ENCODE results near the gene GCHFR. TPM values are rescaled to one million over a fixed set of nuclear protein-coding genes. Genes with fewer than 3 reads are reported as not detected.

GCHFR gene
- 10 to 100 TPM in 1 of 8 experiments, 1 to 10 TPM in 7; 1.5 to 26.2 (median 6.2) TPM for total RNA-seq

GRCh38 chr15:40763801-40764628, at the start of gene GCHFR:
Gene GCHFR (plus strand): TSS chr15:40764068. CDS start chr15:40764181, 113 bp downstream.
- ATAC-seq (replicated peaks in 6 of 8), result peak; percentile 66 to 86 (median 82)
- 0 to 10% (median 8%) methylated on average over 3 to 18 of the region's 75 CpGs; no CpG with 5 or more reads in 5 of the 10 experiments for WGBS, 10 experiments
- in situ Hi-C loops (cut with MboI; ENCODE audit: low pct_unique_long_range_greater_than_20kb in 2 of 9, low sequenced_read_pairs in 9 of 9, unreplicated experiment in 9 of 9), result no loop called here
- Histone ChIP-seq H3K27ac (peak within 1 kb of the TSS in 1 of 2 donors; percentile 2), H3K4me3 (peak within 1 kb of the TSS; percentile 32 to 46 (median 41)), H3K4me1 (replicated peaks in 1 of 2) (peaks cover 5 to 23% of the 10 kb centered on the region in 2 donors)

DNA sequence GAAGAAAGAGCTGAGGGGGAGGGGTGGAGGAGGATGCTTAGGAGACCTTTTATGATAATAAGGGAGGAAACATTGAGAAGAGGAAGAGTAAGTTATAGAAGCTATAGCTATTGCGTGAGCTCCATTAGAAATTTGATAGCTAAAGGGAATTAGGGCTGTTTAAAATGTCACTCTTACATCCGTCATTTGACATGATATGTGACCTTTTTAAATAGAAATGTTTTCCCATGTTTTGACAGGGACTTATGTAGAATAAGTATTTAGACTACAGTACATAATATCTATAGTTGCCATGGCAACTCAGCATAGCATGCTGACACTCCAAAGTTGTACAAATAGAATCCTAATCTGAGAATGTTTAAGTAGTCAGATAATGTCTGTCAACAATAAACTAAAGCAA, 49.7 kb upstream of the GCHFR start:
- Histone ChIP-seq H3K4me1 (replicated peaks in 1 of 2) (no peaks in the 10 kb centered on the region), H3K4me3 (no peak overlapping the region), H3K27ac (no peak overlapping the region)
- no peak for ATAC-seq (replicated peaks in 6 of 8)
- 0 to 100% (median 71%) methylated on average over 1 to 2 of the region's 2 CpGs; no CpG with 5 or more reads in 3 of the 10 experiments for WGBS, 10 experiments
- in situ Hi-C loops (cut with MboI; ENCODE audit: low pct_unique_long_range_greater_than_20kb in 2 of 9, low sequenced_read_pairs in 9 of 9, unreplicated experiment in 9 of 9), result no loop called here

- in situ Hi-C loops (cut with MboI; ENCODE audit: low pct_unique_long_range_greater_than_20kb in 2 of 9, low sequenced_read_pairs in 9 of 9, unreplicated experiment in 9 of 9), result no loop called here
- 88 to 100% (median 96%) methylated on average over 2 to 6 of the region's 6 CpGs; no CpG with 5 or more reads in 1 of the 10 experiments for WGBS, 10 experiments
- Histone ChIP-seq H3K27ac (no peak overlapping the region), H3K4me1 (replicated peaks in 1 of 2) (no peaks in the 10 kb centered on the region), H3K4me3 (no peak overlapping the region)
- no peak for ATAC-seq (replicated peaks in 6 of 8)
Measured at GRCh38 chr15:40716165-40716564, 47.7 kb upstream of the GCHFR start.

DNA sequence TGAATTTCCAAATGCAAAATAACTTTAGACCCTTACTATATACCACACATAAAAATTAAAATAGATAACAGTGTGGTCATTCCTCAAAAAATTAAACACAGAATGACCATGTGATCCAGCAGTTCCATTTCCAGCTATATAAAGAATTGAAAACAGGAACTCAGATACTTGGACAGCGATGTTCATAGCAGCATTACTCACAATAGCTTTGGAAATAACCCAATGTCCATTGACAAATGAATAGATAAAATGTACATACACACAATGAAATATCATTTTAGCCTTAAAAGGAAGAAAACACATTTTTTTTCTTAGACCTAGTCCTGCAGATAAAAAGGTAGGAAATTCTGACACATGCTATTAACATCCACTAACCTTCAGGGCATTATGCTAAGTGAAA, 42.2 kb upstream of the GCHFR start:
- no peak overlapping the region for H3K27ac ChIP-seq
- in situ Hi-C loops (cut with MboI; ENCODE audit: low pct_unique_long_range_greater_than_20kb in 2 of 9, low sequenced_read_pairs in 9 of 9, unreplicated experiment in 9 of 9), result no loop called here
- 83 to 100% (median 100%) methylated on average over 1 of the region's 1 CpG; no CpG with 5 or more reads in 1 of the 10 experiments for WGBS, 10 experiments
- H3K4me1 ChIP-seq (replicated peaks in 1 of 2), result no peaks in the 10 kb centered on the region
- no peak for ATAC-seq (replicated peaks in 6 of 8)
- H3K4me3 ChIP-seq, result no peak overlapping the region

DNA sequence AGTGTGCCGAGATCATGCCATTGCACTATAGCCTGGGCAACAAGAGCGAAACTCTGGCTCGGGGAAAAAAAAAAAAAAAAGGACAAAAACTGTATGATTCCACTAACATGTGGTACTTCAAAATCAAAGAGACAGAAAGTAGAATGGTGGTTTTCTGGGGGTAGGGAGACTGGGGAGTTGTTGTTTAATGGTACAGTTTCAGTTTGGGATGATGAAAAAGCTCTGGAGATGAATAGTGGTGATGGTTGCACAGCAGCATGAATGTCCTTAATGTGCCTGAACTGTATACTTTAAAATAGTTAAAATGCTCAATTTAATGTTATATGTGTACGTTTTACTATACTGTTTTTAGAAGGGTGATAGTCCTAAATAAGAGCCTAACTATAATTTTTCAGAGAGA, 41.5 kb upstream of the GCHFR start:
- no peaks in the 10 kb centered on the region for H3K4me1 ChIP-seq (replicated peaks in 1 of 2)
- no peak for ATAC-seq (replicated peaks in 6 of 8)
- in situ Hi-C loops (cut with MboI; ENCODE audit: low pct_unique_long_range_greater_than_20kb in 2 of 9, low sequenced_read_pairs in 9 of 9, unreplicated experiment in 9 of 9), result no loop called here
- 60 to 100% (median 92%) methylated on average over 1 to 4 of the region's 4 CpGs; no CpG with 5 or more reads in 1 of the 10 experiments for WGBS, 10 experiments
- no peak overlapping the region for H3K4me3 ChIP-seq
- no peak overlapping the region for H3K27ac ChIP-seq

DNA sequence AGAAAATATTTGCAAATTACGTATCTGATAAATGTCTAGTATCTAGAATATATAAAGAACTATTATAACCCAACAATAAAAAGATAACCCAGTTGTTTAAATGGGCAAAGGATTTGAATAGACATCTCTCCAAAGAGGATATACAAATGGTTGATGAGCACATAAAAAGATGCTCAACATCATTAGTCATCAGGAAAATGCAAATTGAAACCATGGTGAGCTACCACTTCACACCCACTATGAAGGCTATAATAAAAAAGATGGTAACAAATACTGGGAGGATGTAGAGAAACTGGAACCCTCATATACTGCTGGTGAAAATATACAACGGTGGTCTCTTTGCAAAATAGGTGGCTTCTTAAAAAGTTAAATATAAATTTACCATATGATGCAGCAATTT, 40.9 kb upstream of the GCHFR start:
- ATAC-seq (replicated peaks in 6 of 8), result peak in 2 of 8 experiments; percentile 93 to 94
- in situ Hi-C loops (cut with MboI; ENCODE audit: low pct_unique_long_range_greater_than_20kb in 2 of 9, low sequenced_read_pairs in 9 of 9, unreplicated experiment in 9 of 9), result no loop called here
- H3K4me1 ChIP-seq (replicated peaks in 1 of 2), result no peaks in the 10 kb centered on the region
- H3K27ac ChIP-seq, result no peak overlapping the region
- no peak overlapping the region for H3K4me3 ChIP-seq
- WGBS, 10 experiments, result 40 to 100% (median 89%) methylated on average over 1 to 2 of the region's 2 CpGs; no CpG with 5 or more reads in 1 of the 10 experiments

DNA sequence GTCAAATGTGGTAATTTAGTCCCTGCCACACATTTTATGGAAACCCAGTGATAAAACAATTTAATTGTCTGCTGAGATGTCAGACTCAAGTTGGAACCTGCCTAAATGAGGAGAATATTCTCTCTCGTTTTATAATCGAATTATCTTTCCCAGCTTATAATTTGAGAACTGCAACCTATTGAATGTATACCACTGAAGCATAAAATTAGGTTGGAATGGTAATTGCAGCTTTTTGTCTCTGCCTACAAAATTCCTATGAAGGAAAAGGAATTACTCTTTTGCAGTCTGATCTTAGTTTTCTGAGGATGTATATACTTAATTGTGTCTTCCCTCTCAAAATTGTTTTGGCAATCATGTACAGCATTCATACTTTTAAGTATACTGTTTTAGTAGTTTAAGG, 39.9 kb upstream of the GCHFR start:
- H3K4me3 ChIP-seq, result no peak overlapping the region
- in situ Hi-C loops (cut with MboI; ENCODE audit: low pct_unique_long_range_greater_than_20kb in 2 of 9, low sequenced_read_pairs in 9 of 9, unreplicated experiment in 9 of 9), result no loop called here
- H3K27ac ChIP-seq, result no peak overlapping the region
- WGBS, 10 experiments, result 53 to 94% (median 92%) methylated on average over 2 of the region's 2 CpGs; no CpG with 5 or more reads in 4 of the 10 experiments
- ATAC-seq (replicated peaks in 6 of 8), result no peak
- H3K4me1 ChIP-seq (replicated peaks in 1 of 2), result no peaks in the 10 kb centered on the region

- Histone ChIP-seq H3K27ac (no peak overlapping the region), H3K4me1 (replicated peaks in 1 of 2) (no peaks in the 10 kb centered on the region), H3K4me3 (no peak overlapping the region)
- 67 to 100% (median 100%) methylated on average over 1 to 2 of the region's 3 CpGs; no CpG with 5 or more reads in 5 of the 10 experiments for WGBS, 10 experiments
- ATAC-seq (replicated peaks in 6 of 8), result no peak
- in situ Hi-C loops (cut with MboI; ENCODE audit: low pct_unique_long_range_greater_than_20kb in 2 of 9, low sequenced_read_pairs in 9 of 9, unreplicated experiment in 9 of 9), result no loop called here
Measured at GRCh38 chr15:40731034-40731433, 32.8 kb upstream of the GCHFR start.

GRCh38 chr15:40736575-40736974, 27.3 kb upstream of the GCHFR start:
- H3K27ac ChIP-seq, result no peak overlapping the region
- no peak for ATAC-seq (replicated peaks in 6 of 8)
- H3K4me3 ChIP-seq, result no peak overlapping the region
- in situ Hi-C loops (cut with MboI; ENCODE audit: low pct_unique_long_range_greater_than_20kb in 2 of 9, low sequenced_read_pairs in 9 of 9, unreplicated experiment in 9 of 9), result no loop called here
- 63 to 100% (median 90%) methylated on average over 2 to 4 of the region's 4 CpGs; no CpG with 5 or more reads in 4 of the 10 experiments for WGBS, 10 experiments
- H3K4me1 ChIP-seq (replicated peaks in 1 of 2), result peaks cover 0 to 11% of the 10 kb centered on the region in 2 donors

GRCh38 chr15:40737048-40737447, 26.8 kb upstream of the GCHFR start:
- Histone ChIP-seq H3K27ac (no peak overlapping the region), H3K4me1 (replicated peaks in 1 of 2) (peaks cover 0 to 11% of the 10 kb centered on the region in 2 donors), H3K4me3 (no peak overlapping the region)
- WGBS, 10 experiments, result 70 to 100% (median 97%) methylated on average over 2 to 3 of the region's 3 CpGs; no CpG with 5 or more reads in 5 of the 10 experiments
- no peak for ATAC-seq (replicated peaks in 6 of 8)
- in situ Hi-C loops (cut with MboI; ENCODE audit: low pct_unique_long_range_greater_than_20kb in 2 of 9, low sequenced_read_pairs in 9 of 9, unreplicated experiment in 9 of 9), result no loop called here

- ATAC-seq (replicated peaks in 6 of 8), result peak in 3 of 8 experiments; percentile 42 to 83 (median 65)
Measured at GRCh38 chr15:40739047-40739446, 24.8 kb upstream of the GCHFR start.

GRCh38 chr15:40739854-40740253, 24.0 kb upstream of the GCHFR start:
- in situ Hi-C loops (cut with MboI; ENCODE audit: low pct_unique_long_range_greater_than_20kb in 2 of 9, low sequenced_read_pairs in 9 of 9, unreplicated experiment in 9 of 9), result no loop called here
- H3K27ac ChIP-seq, result no peak overlapping the region
- H3K4me3 ChIP-seq, result no peak overlapping the region
- no peak for ATAC-seq (replicated peaks in 6 of 8)
- peaks cover 0 to 11% of the 10 kb centered on the region in 2 donors for H3K4me1 ChIP-seq (replicated peaks in 1 of 2)
- WGBS, 10 experiments, result 20 to 100% (median 92%) methylated on average over 1 of the region's 2 CpGs; no CpG with 5 or more reads in 4 of the 10 experiments

More at GRCh38 chr15:40739047-40739446, 24.8 kb upstream of the GCHFR start:
- WGBS, 10 experiments, result 0 to 50% (median 0%) methylated on average over 1 to 2 of the region's 2 CpGs; no CpG with 5 or more reads in 4 of the 10 experiments
- in situ Hi-C loops (cut with MboI; ENCODE audit: low pct_unique_long_range_greater_than_20kb in 2 of 9, low sequenced_read_pairs in 9 of 9, unreplicated experiment in 9 of 9), result no loop called here
- Histone ChIP-seq H3K4me1 (replicated peaks in 1 of 2) (peaks cover 0 to 11% of the 10 kb centered on the region in 2 donors), H3K27ac (no peak overlapping the region), H3K4me3 (no peak overlapping the region)

DNA sequence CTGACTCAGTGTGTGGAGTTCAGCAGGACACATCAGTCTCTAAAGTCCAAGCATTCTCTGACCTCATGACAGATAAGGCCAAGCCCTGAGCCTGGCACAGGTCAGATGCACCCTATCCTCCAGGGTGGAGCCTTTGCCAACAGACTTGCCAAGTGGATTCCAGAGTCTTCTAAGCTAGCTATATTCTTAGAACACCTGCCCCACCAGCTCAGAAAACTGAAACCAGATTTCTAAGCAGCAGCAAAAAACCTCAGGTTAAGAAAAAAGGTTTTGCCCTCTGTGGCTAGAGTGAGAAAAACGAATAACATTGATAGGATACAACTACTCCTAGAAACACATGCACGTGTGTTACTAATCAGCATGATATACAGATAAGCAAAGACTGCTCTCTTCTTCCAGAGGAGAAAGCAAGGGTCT, 20.4 kb upstream of the GCHFR start:
- no peak for ATAC-seq (replicated peaks in 6 of 8)
- Histone ChIP-seq H3K4me3 (no peak overlapping the region), H3K27ac (no peak overlapping the region), H3K4me1 (replicated peaks in 1 of 2) (peaks cover 7 to 20% of the 10 kb centered on the region in 2 donors)
- WGBS, 10 experiments, result 0 to 100% (median 100%) methylated on average over 1 to 2 of the region's 2 CpGs; no CpG with 5 or more reads in 5 of the 10 experiments
- in situ Hi-C loops (cut with MboI; ENCODE audit: low pct_unique_long_range_greater_than_20kb in 2 of 9, low sequenced_read_pairs in 9 of 9, unreplicated experiment in 9 of 9), result no loop called here
